GM19193 (cell line): ENCODE measurements around the gene INO80E.

Source experiments
- POLR2A ChIP-seq: IDR thresholded peaks from 4 replicates; pipeline ENCODE4 v1.6.1; 2011; ENCODE audit not compliant: insufficient read depth, insufficient read length; ENCODE audit errors: extremely low read depth

The INO80E gene

GRCh38 chr16:30054451-30054850, 58.4 kb downstream of the INO80E start:
- TF ChIP-seq POLR2A: no peak

DNA sequence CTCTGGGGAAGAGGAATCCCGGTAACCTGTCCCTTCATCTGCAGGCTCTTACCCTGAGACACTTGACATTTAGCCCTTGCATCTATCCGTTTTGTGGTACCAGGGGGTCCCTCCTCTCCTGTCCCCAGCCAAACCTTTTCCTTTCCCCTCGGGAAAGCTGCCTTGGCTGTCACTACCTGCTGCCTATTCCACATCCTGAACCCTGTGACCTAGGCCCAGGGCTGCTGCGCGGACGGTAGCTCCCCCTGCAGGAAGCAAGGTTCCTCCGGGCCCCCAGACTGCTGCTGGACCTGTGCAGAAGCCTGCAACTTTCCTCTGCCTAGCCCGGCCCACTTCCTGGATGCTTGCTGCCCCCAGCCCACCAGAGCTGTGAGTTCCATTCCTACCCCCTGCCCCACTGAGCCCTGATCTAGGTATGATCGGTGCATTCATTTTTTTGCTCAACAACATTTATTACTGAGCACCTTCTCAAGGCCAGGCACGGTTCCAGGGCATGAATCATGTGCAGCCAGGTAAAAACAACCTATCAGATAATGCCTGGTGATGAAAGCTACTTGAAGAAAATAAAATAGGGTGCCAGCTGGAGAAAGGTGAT, 59.0 kb downstream of the INO80E start:
- no peak for TF ChIP-seq POLR2A
